SK-N-SH treated with all-trans-retinoic acid at 6 μM for 48 hours (cell line): ENCODE data around the gene DENND1B.

Source experiments
- ATAC-seq: fragments of 200-7000 bp; cut with Tn5 transposase; 3 replicates; pipeline ENCODE4 v1.9.1; 2020; ENCODE audit warnings: mild to moderate bottlenecking, moderate library complexity
- ARNTL ChIP-seq: fragments of 450-650 bp; formaldehyde crosslinking; IDR thresholded peaks from 2 replicates; pipeline ENCODE4 v1.5.0; 2020; ENCODE audit warnings: low read depth, mild to moderate bottlenecking, moderate library complexity, borderline replicate concordance
- BACH2 ChIP-seq: fragments of 250-450 bp; sonication (Bioruptor Pico); IDR thresholded peaks from 2 replicates; pipeline ENCODE4 v1.9.0; 2021; ENCODE audit warnings: mild to moderate bottlenecking, borderline replicate concordance
- CREB5 ChIP-seq: fragments of 250-450 bp; sonication (Bioruptor Pico); IDR thresholded peaks from 2 replicates; pipeline ENCODE4 v1.5.1; 2020; ENCODE audit warnings: low read depth, mild to moderate bottlenecking, moderate library complexity
- CSDC2 ChIP-seq: fragments of 250-450 bp; sonication (Bioruptor Pico); IDR thresholded peaks from 2 replicates; pipeline ENCODE4 v1.5.0; 2020; ENCODE audit warnings: mild to moderate bottlenecking, moderate library complexity
- CSRNP3 ChIP-seq: fragments of 250-450 bp; sonication (Bioruptor Pico); IDR thresholded peaks from 2 replicates; pipeline ENCODE4 v1.5.1; 2021; ENCODE audit warnings: mild to moderate bottlenecking, moderate library complexity
- GLIS3 ChIP-seq: fragments of 250-450 bp; sonication (Bioruptor Pico); IDR thresholded peaks from 2 replicates; pipeline ENCODE4 v1.5.0; 2020; ENCODE audit warnings: mild to moderate bottlenecking, moderate library complexity
- ISL1 ChIP-seq: fragments of 250-450 bp; sonication (Bioruptor Pico); IDR thresholded peaks from 2 replicates; pipeline ENCODE4 v2.1.2; 2022; ENCODE audit warnings: mild to moderate bottlenecking, moderate library complexity
- OSR1 ChIP-seq: fragments of 250-450 bp; sonication (Bioruptor Pico); IDR thresholded peaks from 2 replicates; pipeline ENCODE4 v1.8.0; 2022; ENCODE audit warnings: moderate library complexity, mild to moderate bottlenecking, inconsistent platforms
- PATZ1 ChIP-seq: fragments of 250-450 bp; sonication (Bioruptor Pico); IDR thresholded peaks from 2 replicates; pipeline ENCODE4 v1.8.0; 2020; ENCODE audit warnings: mild to moderate bottlenecking, moderate library complexity, borderline replicate concordance
- POU6F1 ChIP-seq: fragments of 250-450 bp; sonication (Bioruptor Pico); IDR thresholded peaks from 2 replicates; pipeline ENCODE4 v1.8.0; 2021; ENCODE audit warnings: low read depth, mild to moderate bottlenecking, moderate library complexity, borderline replicate concordance
- PPARA ChIP-seq: fragments of 250-450 bp; sonication (Bioruptor Pico); IDR thresholded peaks from 2 replicates; pipeline ENCODE4 v1.5.0; 2020; ENCODE audit warnings: mild to moderate bottlenecking, borderline replicate concordance
- RARB ChIP-seq: fragments of 250-450 bp; sonication (Bioruptor Pico); IDR thresholded peaks from 2 replicates; pipeline ENCODE4 v1.8.0; 2021; ENCODE audit warnings: mild to moderate bottlenecking, moderate library complexity
- SNAI2 ChIP-seq: fragments of 250-450 bp; sonication (Bioruptor Pico); IDR thresholded peaks from 2 replicates; pipeline ENCODE4 v1.5.0; 2020; ENCODE audit warnings: mild to moderate bottlenecking, moderate library complexity
- TCF4 ChIP-seq: fragments of 250-450 bp; sonication (Bioruptor Pico); IDR thresholded peaks from 2 replicates; pipeline ENCODE4 v1.8.0; 2021; ENCODE audit warnings: mild to moderate bottlenecking, moderate library complexity, borderline replicate concordance
- TOX ChIP-seq: fragments of 250-450 bp; sonication (Bioruptor Pico); IDR thresholded peaks from 2 replicates; pipeline ENCODE4 v1.8.0; 2021; ENCODE audit warnings: mild to moderate bottlenecking, moderate library complexity, borderline replicate concordance
- TSHZ2 ChIP-seq: fragments of 250-450 bp; sonication (Bioruptor Pico); IDR thresholded peaks from 2 replicates; pipeline ENCODE4 v1.5.0; 2020; ENCODE audit warnings: mild to moderate bottlenecking, moderate library complexity
- ZC3H10 ChIP-seq: fragments of 250-450 bp; sonication (Bioruptor Pico); IDR thresholded peaks from 2 replicates; pipeline ENCODE4 v1.5.1; 2021; ENCODE audit warnings: mild to moderate bottlenecking, moderate library complexity
- ZFP3 ChIP-seq: fragments of 250-450 bp; sonication (Bioruptor Pico); IDR thresholded peaks from 2 replicates; pipeline ENCODE4 v1.5.0; 2020; ENCODE audit warnings: mild to moderate bottlenecking, moderate library complexity
- ZFP30 ChIP-seq: fragments of 450-650 bp; formaldehyde crosslinking; IDR thresholded peaks from 2 replicates; pipeline ENCODE4 v1.5.0; 2022; ENCODE audit warnings: mild to moderate bottlenecking, moderate library complexity
- ZNF565 ChIP-seq: fragments of 450-650 bp; formaldehyde crosslinking; conservative IDR thresholded peaks from 2 replicates; pipeline ENCODE4 v1.5.0; 2020; ENCODE audit warnings: low read depth, mild to moderate bottlenecking, moderate library complexity
- ZNF70 ChIP-seq: fragments of 450-650 bp; formaldehyde crosslinking; IDR thresholded peaks from 2 replicates; pipeline ENCODE4 v1.5.0; 2020; ENCODE audit warnings: mild to moderate bottlenecking, moderate library complexity
- ZNF8 ChIP-seq: fragments of 450-650 bp; formaldehyde crosslinking; IDR thresholded peaks from 2 replicates; pipeline ENCODE4 v1.5.0; 2020; ENCODE audit warnings: mild to moderate bottlenecking, moderate library complexity

DENND1B gene

GRCh38 chr1:197731449-197731848 is 43.8 kb downstream of the DENND1B start:
- TF ChIP-seq ISL1 (CRISPR knock-in tag) (no peak), ZFP3 (no peak), CREB5 (CRISPR knock-in tag) (no peak), ZC3H10 (CRISPR knock-in tag) (no peak), PPARA (CRISPR knock-in tag) (no peak), TSHZ2 (CRISPR knock-in tag) (no peak), CSDC2 (CRISPR knock-in tag) (no peak), BACH2 (CRISPR knock-in tag) (no peak), CSRNP3 (no peak), RARB (CRISPR knock-in tag) (no peak), PATZ1 (CRISPR knock-in tag) (no peak), ZNF8 (CRISPR knock-in tag) (no peak), GLIS3 (CRISPR knock-in tag) (no peak), TCF4 (CRISPR knock-in tag) (no peak), ZNF565 (CRISPR knock-in tag) (no peak), ZFP30 (CRISPR knock-in tag) (no peak), ZNF70 (CRISPR knock-in tag) (no peak), SNAI2 (CRISPR knock-in tag) (no peak), ARNTL (CRISPR knock-in tag) (no peak)
- TF ChIP-seq, all 23 proteins: peak for 0
- ATAC-seq = no peak

- TF ChIP-seq OSR1 (no peak), TSHZ2 (CRISPR knock-in tag) (no peak), POU6F1 (CRISPR knock-in tag) (no peak), BACH2 (CRISPR knock-in tag) (no peak), TOX (no peak), SNAI2 (CRISPR knock-in tag) (no peak)
- no peak for ATAC-seq
These were observed 49.3 kb downstream of the DENND1B start for GRCh38 chr1:197725976-197726375.
